ENCODE data around the gene TMPRSS5. TPM values are rescaled to one million over a fixed set of nuclear protein-coding genes. Genes with fewer than 3 reads are reported as not detected.

Gene TMPRSS5
- total RNA-seq, 4 donors from 2014 or later: 0.29 to 2.1 (median 1.9) TPM; not detected in 1

GRCh38 chr11:113670149-113670830 lies 35.8 kb downstream of the TMPRSS5 start:
- no peak overlapping the region for H3K27ac ChIP-seq
- TF ChIP-seq CTCF (IDR thresholded peaks at IDR 0.05) (no peak), POLR2A (IDR thresholded peaks at IDR 0.05) (no peak)
- H3K9me3 ChIP-seq: peaks cover 0 to 4% of the 10 kb centered on the region in 2 donors
- H3K27me3 ChIP-seq: no peaks in the 10 kb centered on the region
- peaks cover 0 to 4% of the 10 kb centered on the region in 2 donors for H3K4me1 ChIP-seq
- H3K4me3 ChIP-seq: no peak overlapping the region
- DNase-seq: no peak
- no peaks in the 10 kb centered on the region for H3K36me3 ChIP-seq
- intact Hi-C loops (cut with DNase I; ENCODE audit: low total_unique reads): no loop called here

GRCh38 chr11:113668255-113668654 lies 37.9 kb downstream of the TMPRSS5 start:
- Histone ChIP-seq H3K9me3 (peaks cover 0 to 4% of the 10 kb centered on the region in 2 donors), H3K4me3 (no peak overlapping the region), H3K4me1 (no peaks in the 10 kb centered on the region), H3K27me3 (no peaks in the 10 kb centered on the region), H3K27ac (no peak overlapping the region), H3K36me3 (no peaks in the 10 kb centered on the region)
- intact Hi-C loops (cut with DNase I; ENCODE audit: low total_unique reads): no loop called here
- no peak for DNase-seq
- no peak for TF ChIP-seq POLR2A (IDR thresholded peaks at IDR 0.05)
- no peak for TF ChIP-seq CTCF (IDR thresholded peaks at IDR 0.05)

GRCh38 chr11:113667801-113668200 lies 38.3 kb downstream of the TMPRSS5 start:
- TF ChIP-seq POLR2A (IDR thresholded peaks at IDR 0.05): no peak
- TF ChIP-seq CTCF (IDR thresholded peaks at IDR 0.05): no peak
- no peaks in the 10 kb centered on the region for H3K27me3 ChIP-seq
- H3K9me3 ChIP-seq: peaks cover 0 to 4% of the 10 kb centered on the region in 2 donors
- intact Hi-C loops (cut with DNase I; ENCODE audit: low total_unique reads): no loop called here
- no peak overlapping the region for H3K27ac ChIP-seq
- no peak for DNase-seq
- H3K4me3 ChIP-seq: no peak overlapping the region
- H3K4me1 ChIP-seq: no peaks in the 10 kb centered on the region
- no peaks in the 10 kb centered on the region for H3K36me3 ChIP-seq

GRCh38 chr11:113666584-113666983 lies 39.5 kb downstream of the TMPRSS5 start:
- no peak for DNase-seq
- Histone ChIP-seq H3K9me3 (peaks cover 0 to 4% of the 10 kb centered on the region in 2 donors), H3K27me3 (no peaks in the 10 kb centered on the region), H3K4me1 (no peaks in the 10 kb centered on the region), H3K4me3 (no peak overlapping the region), H3K27ac (no peak overlapping the region), H3K36me3 (no peaks in the 10 kb centered on the region)
- intact Hi-C loops (cut with DNase I; ENCODE audit: low total_unique reads): no loop called here
- no peak for TF ChIP-seq POLR2A (IDR thresholded peaks at IDR 0.05)
- TF ChIP-seq CTCF (IDR thresholded peaks at IDR 0.05): no peak

- Histone ChIP-seq H3K27ac (no peak overlapping the region), H3K9me3 (peaks cover 0 to 4% of the 10 kb centered on the region in 2 donors), H3K36me3 (no peaks in the 10 kb centered on the region), H3K27me3 (no peaks in the 10 kb centered on the region), H3K4me3 (no peak overlapping the region), H3K4me1 (no peaks in the 10 kb centered on the region)
- TF ChIP-seq POLR2A (IDR thresholded peaks at IDR 0.05): no peak
- DNase-seq: no peak
- intact Hi-C loops (cut with DNase I; ENCODE audit: low total_unique reads): no loop called here
Observed at GRCh38 chr11:113664981-113665710, 41.0 kb downstream of the TMPRSS5 start.
